ENCODE data around the gene MCC. TPM values are rescaled to one million over a fixed set of nuclear protein-coding genes. Genes with fewer than 3 reads are reported as not detected.

MCC gene
- total RNA-seq, 2 experiments from 2014 or later, result 0.25 TPM; not detected in 1

GRCh38 chr5:113190347-113190746, 297.9 kb downstream of the MCC start:
- no peak overlapping the region for H3K4me2 ChIP-seq (ENCODE audit: low read length)
- CTCF ChIA-PET (ENCODE audit: unreplicated experiment), result no interaction called here

GRCh38 chr5:113189291-113189690, 299.0 kb downstream of the MCC start:
- POLR2A ChIA-PET, result interaction anchor here (0.6 to 1.2 kb wide), 3 partner anchors 8 to 196 kb away, joined by 3 to 7 read pairs (median 4); no protein-coding TSS in a partner anchor
- CTCF ChIA-PET (ENCODE audit: unreplicated experiment), result no interaction called here
- H3K9me3 ChIP-seq (ENCODE audit: low read length), result no peaks in the 10 kb centered on the region
- no peak overlapping the region for H3K4me2 ChIP-seq (ENCODE audit: low read length)
- H4K20me1 ChIP-seq (ENCODE audit: insufficient read depth, low read length), result no peaks in the 10 kb centered on the region
- intact Hi-C loops (cut with micrococcal nuclease; ENCODE audit: unreplicated experiment), result no loop called here
- no TSS peak for BruUV-seq (replicated peaks)
- no peaks in the 10 kb centered on the region for H3K36me3 ChIP-seq (ENCODE audit: insufficient read depth, low read length)
- H3K4me1 ChIP-seq (ENCODE audit: insufficient read depth, low read length, poor library complexity, severe bottlenecking), result no peaks in the 10 kb centered on the region
- no peak overlapping the region for H3K4me3 ChIP-seq (ENCODE audit: low read depth, low read length, poor library complexity, severe bottlenecking)
- no peak for DNase-seq (ENCODE audit: low spot score)
- H3K9me2 ChIP-seq (ENCODE audit: insufficient read depth, low read length), result no peaks in the 10 kb centered on the region
- TF ChIP-seq EZH2phosphoT487 (IDR thresholded peaks at IDR 0.05; ENCODE audit: borderline replicate concordance, low read depth, low read length) (no peak), CTCF (conservative IDR thresholded peaks at IDR 0.05; ENCODE audit: low read length) (no peak)
- no peak overlapping the region for H3K27ac ChIP-seq (ENCODE audit: low read depth, low read length, poor library complexity, severe bottlenecking)
- H2AFZ ChIP-seq (ENCODE audit: low read length), result no peak overlapping the region
- H3K79me2 ChIP-seq (ENCODE audit: insufficient read depth, low read depth, low read length), result no peaks in the 10 kb centered on the region

More at GRCh38 chr5:113190347-113190746, 297.9 kb downstream of the MCC start:
- H3K4me1 ChIP-seq (ENCODE audit: insufficient read depth, low read length, poor library complexity, severe bottlenecking), result no peaks in the 10 kb centered on the region
- BruUV-seq (replicated peaks), result no TSS peak
- no peak overlapping the region for H3K27ac ChIP-seq (ENCODE audit: low read depth, low read length, poor library complexity, severe bottlenecking)
- TF ChIP-seq CTCF (conservative IDR thresholded peaks at IDR 0.05; ENCODE audit: low read length) (no peak), EZH2phosphoT487 (IDR thresholded peaks at IDR 0.05; ENCODE audit: borderline replicate concordance, low read depth, low read length) (no peak)
- POLR2A ChIA-PET, result interaction anchor here (1.1 to 1.2 kb wide), 2 partner anchors 9 to 13 kb away, joined by 3 to 4 read pairs; no protein-coding TSS in a partner anchor
- DNase-seq (ENCODE audit: low spot score), result no peak
- no peaks in the 10 kb centered on the region for H3K9me3 ChIP-seq (ENCODE audit: low read length)
- H3K4me3 ChIP-seq (ENCODE audit: low read depth, low read length, poor library complexity, severe bottlenecking), result no peak overlapping the region
- no peak overlapping the region for H2AFZ ChIP-seq (ENCODE audit: low read length)
- no peaks in the 10 kb centered on the region for H4K20me1 ChIP-seq (ENCODE audit: insufficient read depth, low read length)
- no peaks in the 10 kb centered on the region for H3K79me2 ChIP-seq (ENCODE audit: insufficient read depth, low read depth, low read length)
- no peaks in the 10 kb centered on the region for H3K36me3 ChIP-seq (ENCODE audit: insufficient read depth, low read length)
- no peaks in the 10 kb centered on the region for H3K9me2 ChIP-seq (ENCODE audit: insufficient read depth, low read length)
- intact Hi-C loops (cut with micrococcal nuclease; ENCODE audit: unreplicated experiment), result no loop called here

- H3K79me2 ChIP-seq (ENCODE audit: insufficient read depth, low read depth, low read length), result no peaks in the 10 kb centered on the region
- no TSS peak for BruUV-seq (replicated peaks)
These were observed 299.8 kb downstream of the MCC start for GRCh38 chr5:113188436-113188835.

More at GRCh38 chr5:113188436-113188835, 299.8 kb downstream of the MCC start:
- no peaks in the 10 kb centered on the region for H3K4me1 ChIP-seq (ENCODE audit: insufficient read depth, low read length, poor library complexity, severe bottlenecking)
- intact Hi-C loops (cut with micrococcal nuclease; ENCODE audit: unreplicated experiment), result loop anchor here (1.0 kb wide), 1 partner anchor 47 kb away; no protein-coding TSS in a partner anchor
- TF ChIP-seq EZH2phosphoT487 (IDR thresholded peaks at IDR 0.05; ENCODE audit: borderline replicate concordance, low read depth, low read length), result no peak
- TF ChIP-seq CTCF (conservative IDR thresholded peaks at IDR 0.05; ENCODE audit: low read length), result no peak
- H3K4me2 ChIP-seq (ENCODE audit: low read length), result no peak overlapping the region
- no peaks in the 10 kb centered on the region for H4K20me1 ChIP-seq (ENCODE audit: insufficient read depth, low read length)
- ChIA-PET POLR2A (interaction anchor here (0.6 to 1.1 kb wide), 2 partner anchors 14 to 195 kb away, joined by 3 to 7 read pairs; no protein-coding TSS in a partner anchor), CTCF (ENCODE audit: unreplicated experiment) (no interaction called here)
- DNase-seq (ENCODE audit: low spot score), result no peak
- no peak overlapping the region for H2AFZ ChIP-seq (ENCODE audit: low read length)
- no peaks in the 10 kb centered on the region for H3K9me2 ChIP-seq (ENCODE audit: insufficient read depth, low read length)
- no peaks in the 10 kb centered on the region for H3K36me3 ChIP-seq (ENCODE audit: insufficient read depth, low read length)
- no peak overlapping the region for H3K27ac ChIP-seq (ENCODE audit: low read depth, low read length, poor library complexity, severe bottlenecking)
- H3K4me3 ChIP-seq (ENCODE audit: low read depth, low read length, poor library complexity, severe bottlenecking), result no peak overlapping the region
- no peaks in the 10 kb centered on the region for H3K9me3 ChIP-seq (ENCODE audit: low read length)
